ENCODE data around the gene LOXL1.

Gene LOXL1

DNA sequence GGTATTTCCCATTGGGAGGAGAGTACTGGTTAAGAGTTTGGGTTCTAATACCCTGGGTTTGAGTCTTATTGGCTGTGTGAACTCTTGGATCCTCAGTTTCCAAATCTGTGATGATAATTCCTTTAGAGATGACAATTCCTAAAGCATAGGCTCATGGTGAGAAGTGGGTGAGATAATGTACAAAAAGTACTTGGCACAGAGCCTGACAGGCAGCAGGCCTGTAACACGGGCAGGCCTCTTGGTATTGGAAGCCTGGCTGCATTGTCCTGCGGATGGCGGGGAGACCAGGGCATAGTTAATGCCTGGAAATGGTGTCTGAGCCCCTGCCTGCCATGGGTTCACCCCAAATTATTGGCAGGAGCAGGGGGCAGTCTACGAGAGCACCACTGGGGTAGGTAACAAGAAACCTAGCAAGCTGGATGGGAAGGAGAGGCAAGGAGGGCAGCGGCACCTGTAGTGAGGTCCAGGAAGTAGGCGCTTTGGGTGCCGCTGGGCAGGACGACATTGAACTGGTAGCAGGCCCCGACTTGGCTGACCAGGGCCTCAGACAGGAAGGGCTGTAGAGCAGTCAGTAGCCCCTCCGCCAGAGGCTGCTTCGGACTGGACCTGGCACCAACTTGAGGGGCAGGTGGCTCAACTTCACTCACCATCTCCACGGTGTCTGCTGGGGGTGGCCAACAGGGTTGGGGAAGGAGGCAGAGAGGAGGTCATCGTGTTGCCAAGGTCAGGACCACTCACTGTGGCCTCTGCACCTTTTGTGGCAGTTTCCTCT is 58.1 kb downstream of the LOXL1 start:
- no peak for DNase-seq (ENCODE audit: low read depth)
- H3K4me3 ChIP-seq (ENCODE audit: low read length): no peak overlapping the region
- TF ChIP-seq, protein P1, sequence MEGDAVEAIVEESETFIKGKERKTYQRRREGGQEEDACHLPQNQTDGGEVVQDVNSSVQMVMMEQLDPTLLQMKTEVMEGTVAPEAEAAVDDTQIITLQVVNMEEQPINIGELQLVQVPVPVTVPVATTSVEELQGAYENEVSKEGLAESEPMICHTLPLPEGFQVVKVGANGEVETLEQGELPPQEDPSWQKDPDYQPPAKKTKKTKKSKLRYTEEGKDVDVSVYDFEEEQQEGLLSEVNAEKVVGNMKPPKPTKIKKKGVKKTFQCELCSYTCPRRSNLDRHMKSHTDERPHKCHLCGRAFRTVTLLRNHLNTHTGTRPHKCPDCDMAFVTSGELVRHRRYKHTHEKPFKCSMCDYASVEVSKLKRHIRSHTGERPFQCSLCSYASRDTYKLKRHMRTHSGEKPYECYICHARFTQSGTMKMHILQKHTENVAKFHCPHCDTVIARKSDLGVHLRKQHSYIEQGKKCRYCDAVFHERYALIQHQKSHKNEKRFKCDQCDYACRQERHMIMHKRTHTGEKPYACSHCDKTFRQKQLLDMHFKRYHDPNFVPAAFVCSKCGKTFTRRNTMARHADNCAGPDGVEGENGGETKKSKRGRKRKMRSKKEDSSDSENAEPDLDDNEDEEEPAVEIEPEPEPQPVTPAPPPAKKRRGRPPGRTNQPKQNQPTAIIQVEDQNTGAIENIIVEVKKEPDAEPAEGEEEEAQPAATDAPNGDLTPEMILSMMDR (conservative IDR thresholded peaks at IDR 0.05; ENCODE audit: low read depth, low read length): no peak

DNA sequence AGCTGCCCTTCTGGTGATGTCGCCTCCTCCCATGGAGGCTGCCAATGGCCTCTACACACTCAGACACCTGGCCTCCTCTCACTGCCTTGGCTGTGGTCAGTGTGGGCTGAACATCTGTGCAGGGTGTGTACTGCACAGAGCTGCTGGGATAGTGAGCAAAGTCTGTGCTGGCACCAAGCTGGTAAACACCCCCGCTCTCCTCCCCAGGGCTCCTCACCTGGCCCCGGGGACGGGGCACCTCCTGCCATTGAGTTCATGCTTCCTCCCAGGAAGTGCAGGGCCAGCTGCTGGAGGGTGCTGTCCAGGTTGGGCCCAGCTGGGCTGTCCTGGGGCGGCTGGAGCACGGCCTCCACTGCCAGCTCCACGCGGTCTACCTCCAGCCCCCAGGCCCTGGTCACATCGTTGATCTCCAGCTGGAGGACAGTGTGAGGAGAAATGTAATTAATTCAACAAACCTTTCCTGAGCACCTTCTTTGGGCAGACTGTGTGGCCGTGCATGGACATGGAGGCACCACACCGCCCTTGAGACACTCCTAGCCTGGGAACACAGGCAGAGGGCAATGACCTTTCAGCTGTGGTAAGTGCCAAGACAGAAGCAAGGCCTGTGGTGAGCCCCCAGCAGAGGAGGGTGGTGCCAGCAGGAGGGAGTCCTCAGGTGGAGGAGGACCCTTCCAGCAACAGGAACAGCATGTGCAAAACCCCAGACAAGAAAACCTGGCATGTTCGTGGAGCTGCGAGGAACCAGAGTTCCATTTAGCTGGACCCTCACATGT is 59.0 kb downstream of the LOXL1 start:
- DNase-seq (ENCODE audit: low read depth): no peak
- TF ChIP-seq, protein P1 (conservative IDR thresholded peaks at IDR 0.05; ENCODE audit: low read depth, low read length): no peak

DNA sequence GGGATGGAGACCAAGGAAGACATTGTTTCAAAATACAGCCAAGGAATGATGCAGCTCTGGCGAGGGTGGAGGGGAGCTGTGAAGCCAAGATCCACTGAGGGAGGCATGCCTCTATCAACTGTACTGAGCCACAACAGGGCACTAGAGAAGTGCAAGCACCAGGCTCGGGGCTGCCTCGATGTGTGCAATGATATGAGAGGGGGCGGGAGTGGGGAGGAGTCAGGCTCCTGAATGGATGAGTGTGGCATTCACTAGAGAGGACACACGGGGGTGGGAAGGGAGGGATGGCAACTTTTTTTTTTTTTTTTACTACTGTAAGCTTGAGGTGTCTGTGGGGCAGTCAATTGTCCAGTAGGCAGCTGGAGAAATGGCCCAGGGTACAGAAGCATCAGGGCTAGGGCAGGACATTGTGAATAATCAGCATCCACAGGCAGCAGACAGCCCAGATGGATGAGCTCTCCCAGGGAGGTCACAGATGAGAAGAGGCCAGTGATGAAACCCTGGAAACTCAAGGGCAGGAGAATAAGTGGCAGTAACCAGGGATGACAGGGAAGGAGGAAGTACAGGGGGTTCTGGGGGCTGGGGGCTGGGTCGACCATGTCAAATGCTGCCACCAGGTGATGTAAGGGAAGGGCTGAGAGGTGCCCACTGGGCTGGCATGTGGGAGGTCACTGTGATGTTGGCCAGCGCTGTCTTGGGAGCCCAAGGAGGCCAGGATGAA is 60.0 kb downstream of the LOXL1 start:
- TF ChIP-seq, protein P1 (conservative IDR thresholded peaks at IDR 0.05; ENCODE audit: low read depth, low read length): no peak
- no peak overlapping the region for H3K4me3 ChIP-seq (ENCODE audit: low read length)
- no peak for DNase-seq (ENCODE audit: low read depth)

More for the DNA sequence above, 59.0 kb downstream of the LOXL1 start:
- no peak overlapping the region for H3K4me3 ChIP-seq (ENCODE audit: low read length)

DNA sequence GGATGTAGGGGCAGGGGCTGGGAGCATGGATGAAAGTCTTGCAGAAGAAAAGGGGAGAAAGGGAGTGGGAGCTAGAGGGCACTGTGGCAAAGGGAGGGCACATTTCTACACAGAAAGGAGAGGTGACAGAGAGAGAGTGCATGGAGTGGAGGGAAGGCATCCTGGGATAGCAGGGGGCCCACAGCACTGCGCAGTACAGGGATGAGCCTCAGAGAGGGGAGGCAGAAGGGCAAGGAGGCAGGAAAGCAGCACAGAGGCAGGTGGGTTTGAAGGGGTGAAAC is 60.5 kb downstream of the LOXL1 start:
- H3K4me3 ChIP-seq (ENCODE audit: low read length): no peak overlapping the region
- no peak for DNase-seq (ENCODE audit: low read depth)
- TF ChIP-seq, protein P1 (conservative IDR thresholded peaks at IDR 0.05; ENCODE audit: low read depth, low read length): no peak

DNA sequence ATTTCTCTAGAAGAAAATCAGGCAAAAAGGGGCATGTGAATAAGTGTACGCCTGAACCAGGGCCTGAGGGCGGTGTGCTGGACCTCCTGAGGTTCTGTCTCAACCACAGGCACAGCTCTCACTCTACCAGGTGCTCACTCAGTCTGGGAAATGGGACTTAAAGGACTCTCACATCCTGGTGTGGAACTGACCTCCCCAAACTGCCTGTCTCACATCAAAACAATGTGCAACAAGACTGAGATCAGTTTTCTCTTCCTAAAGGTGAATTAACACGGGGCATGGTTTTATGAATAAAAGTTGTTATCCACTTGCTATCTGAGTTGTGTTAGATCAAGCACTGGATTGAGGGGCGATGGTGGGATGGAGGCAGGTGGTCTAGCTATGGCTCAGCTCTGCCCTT is 61.0 kb downstream of the LOXL1 start:
- TF ChIP-seq, protein P1 (conservative IDR thresholded peaks at IDR 0.05; ENCODE audit: low read depth, low read length): no peak
- DNase-seq (ENCODE audit: low read depth): no peak
- H3K4me3 ChIP-seq (ENCODE audit: low read length): no peak overlapping the region

DNA sequence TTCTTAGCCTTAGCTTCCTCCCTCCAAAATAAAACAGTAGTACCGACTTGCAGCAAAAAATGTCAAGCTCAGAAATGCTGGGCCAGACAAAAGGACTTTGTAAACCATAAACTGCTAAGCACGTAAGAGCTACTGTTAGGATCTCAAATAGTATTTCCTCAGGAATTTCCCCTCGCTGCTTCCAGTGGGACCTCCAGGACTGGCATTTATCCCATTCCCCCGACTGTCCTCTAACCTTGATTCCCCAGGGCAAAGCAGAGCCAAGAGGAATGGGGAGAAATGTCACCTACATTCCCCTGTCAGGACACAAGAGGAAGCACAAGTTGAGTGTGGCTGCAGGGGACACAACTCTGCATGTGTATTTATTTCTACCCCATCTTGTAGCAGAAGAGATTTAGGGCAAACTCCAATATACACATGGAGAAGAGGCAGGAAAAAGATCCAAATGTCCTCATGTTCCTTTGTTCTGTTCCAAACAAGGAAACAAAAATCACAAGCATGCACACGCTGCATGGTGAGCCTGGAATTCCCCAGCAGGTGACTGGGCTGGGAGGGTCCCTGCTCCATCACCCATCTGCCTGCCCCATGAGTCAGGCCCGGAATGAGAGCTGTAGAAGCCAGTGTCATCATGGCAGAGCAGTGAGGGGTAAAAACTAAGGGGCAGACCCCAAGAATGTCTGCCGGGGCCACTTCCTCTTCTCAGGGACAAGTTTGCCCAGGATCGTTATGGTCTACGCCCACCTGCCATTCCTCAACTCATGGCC is 61.6 kb downstream of the LOXL1 start:
- no peak for DNase-seq (ENCODE audit: low read depth)
- TF ChIP-seq, protein P1 (conservative IDR thresholded peaks at IDR 0.05; ENCODE audit: low read depth, low read length): no peak
- H3K4me3 ChIP-seq (ENCODE audit: low read length): no peak overlapping the region

Data from retinal pigment epithelial cell (primary cell).